RCC 7860 (cell line): ENCODE results near the gene ZNF839.
"Not testable (repeated sequence)": the region's sequence is repeated elsewhere in the genome, so short reads cannot be mapped to it uniquely, and the experiment has no call there.

ENCODE experiments used
- DNase-seq: peaks from one replicate; pipeline ENCODE4 v3.0.0-alpha.2; 2015; ENCODE audit warnings: low spot score
- FAIRE-seq: peaks from 2 replicates; lab custom pipeline; 2012; peaks lifted over from hg19 to GRCh38; lab: Jason Lieb, UNC

ZNF839 gene

GRCh38 chr14:102333795-102334705 is 14.5 kb downstream of the ZNF839 start:
- DNase-seq (no peak), FAIRE-seq (no peak)

- FAIRE-seq = no peak
- DNase-seq = no peak
These were observed 15.6 kb downstream of the ZNF839 start for GRCh38 chr14:102335163-102335562.

GRCh38 chr14:102338724-102339123 is 19.2 kb downstream of the ZNF839 start:
- no peak for DNase-seq
- FAIRE-seq = no peak

GRCh38 chr14:102341566-102341965 is 22.0 kb downstream of the ZNF839 start:
- FAIRE-seq = no peak
- DNase-seq = no peak

- FAIRE-seq (no peak), DNase-seq (no peak)
These were observed 22.7 kb downstream of the ZNF839 start for GRCh38 chr14:102342238-102342637.

- no peak for DNase-seq
- FAIRE-seq = no peak
These were observed 24.5 kb downstream of the ZNF839 start for GRCh38 chr14:102344084-102344483.

GRCh38 chr14:102344485-102344884 is 24.9 kb downstream of the ZNF839 start:
- FAIRE-seq (no peak), DNase-seq (no peak)

- no peak for DNase-seq
- no peak for FAIRE-seq
These were observed 25.7 kb downstream of the ZNF839 start for GRCh38 chr14:102345232-102345631.

- DNase-seq = no peak
- FAIRE-seq = no peak
These were observed 27.1 kb downstream of the ZNF839 start for GRCh38 chr14:102346645-102347044.

GRCh38 chr14:102348376-102348775 is 28.8 kb downstream of the ZNF839 start:
- DNase-seq (no peak), FAIRE-seq (no peak)

GRCh38 chr14:102351023-102351422 is 31.5 kb downstream of the ZNF839 start:
- FAIRE-seq (no peak), DNase-seq (no peak)

GRCh38 chr14:102351593-102351992 is 32.0 kb downstream of the ZNF839 start:
- not testable (repeated sequence) for DNase-seq, FAIRE-seq

- DNase-seq = no peak
- FAIRE-seq = no peak
These were observed 32.7 kb downstream of the ZNF839 start for GRCh38 chr14:102352213-102352612.

GRCh38 chr14:102353126-102353619 is 33.6 kb downstream of the ZNF839 start:
- FAIRE-seq = no peak
- no peak for DNase-seq

- no peak for DNase-seq
- FAIRE-seq = no peak
These were observed 36.7 kb downstream of the ZNF839 start for GRCh38 chr14:102356280-102356679.

GRCh38 chr14:102359341-102359740 is 39.8 kb downstream of the ZNF839 start:
- no peak for FAIRE-seq
- no peak for DNase-seq

GRCh38 chr14:102360388-102360787 is 40.8 kb downstream of the ZNF839 start:
- FAIRE-seq (no peak), DNase-seq (no peak)

GRCh38 chr14:102362084-102362483 is 42.5 kb downstream of the ZNF839 start:
- DNase-seq = no peak
- FAIRE-seq = no peak

- no peak for FAIRE-seq
- peak; percentile 72 for DNase-seq
These were observed 43.1 kb downstream of the ZNF839 start, which contains the start of the genes CINP and TECPR2 for GRCh38 chr14:102362545-102363181. Gene CINP (minus strand): TSS chr14:102362890. CDS start chr14:102362851, 39 bp downstream. Gene TECPR2 (plus strand): TSS chr14:102362941. CDS start chr14:102376722, 13,781 bp downstream.

GRCh38 chr14:102363182-102363943 is 43.8 kb downstream of the ZNF839 start:
- DNase-seq = no peak
- no peak for FAIRE-seq

- no peak for FAIRE-seq
- no peak for DNase-seq
These were observed 50.8 kb downstream of the ZNF839 start for GRCh38 chr14:102370305-102370809.
